CD4-positive, alpha-beta T cell (primary cell): ENCODE results near the gene RUVBL2. TPM values are rescaled to one million over a fixed set of nuclear protein-coding genes. Genes with fewer than 3 reads are reported as not detected.

Experiments used
- ATAC-seq: fragments of 200-7000 bp; cut with Tn5 transposase; one replicate; pipeline ENCODE4 v1.10.0; 2022; ENCODE audit warnings: mild to moderate bottlenecking; ENCODE audit not compliant: poor library complexity
- CTCF ChIA-PET: fragments of 350-600 bp; sonication (Branson Sonifier 250); formaldehyde crosslinking; loops from one replicate; lab custom pipeline; 2021; ENCODE audit warnings: antibody characterized with exemption, inconsistent platforms; lab: Charles Lee
- POLR2A ChIA-PET: fragments of 350-600 bp; sonication (Branson Sonifier 250); formaldehyde crosslinking; loops from one replicate; lab custom pipeline; 2021; ENCODE audit warnings: antibody characterized with exemption, inconsistent platforms; lab: Charles Lee
- DNase-seq, 14 experiments: peaks; one replicate each; pipeline ENCODE4 v3.0.0-alpha.2; 2013 to 2020; ENCODE audit warnings: mixed read lengths in 2 of 14
- H3K27ac ChIP-seq, 2 donors: one replicate each; pipeline versions ENCODE4 v1.5.1 to v1.7.0; 2013; ENCODE audit warnings: low read length in 2 of 2, low read depth in 1 of 2, mild to moderate bottlenecking in 1 of 2
- H3K27me3 ChIP-seq, 2 experiments: 1 replicate in 1 of 2; 2 replicates in 1 of 2; pipeline versions ENCODE4 v1.6.1 to v1.7.0; 2013; ENCODE audit warnings: low read length in 2 of 2, control low read depth in 1 of 2, mild to moderate bottlenecking in 1 of 2, moderate library complexity in 1 of 2; ENCODE audit not compliant: insufficient read depth in 2 of 2, control insufficient read depth in 1 of 2
- H3K36me3 ChIP-seq: one replicate; pipeline ENCODE4 v1.6.1; 2013; ENCODE audit warnings: low read length, control low read depth; ENCODE audit not compliant: insufficient read depth
- H3K4me1 ChIP-seq: one replicate; pipeline ENCODE4 v1.6.1; 2013; ENCODE audit warnings: low read length, control low read depth; ENCODE audit not compliant: insufficient read depth
- H3K4me3 ChIP-seq: one replicate; pipeline ENCODE4 v1.5.1; 2013; ENCODE audit warnings: mild to moderate bottlenecking, low read length, moderate library complexity
- H3K9me3 ChIP-seq, 2 experiments: 1 replicate in 1 of 2; 2 replicates in 1 of 2; pipeline versions ENCODE4 v1.6.1 to v1.7.0; 2013; ENCODE audit warnings: low read length in 2 of 2, mild to moderate bottlenecking in 2 of 2, control low read depth in 1 of 2, moderate library complexity in 1 of 2; ENCODE audit not compliant: control insufficient read depth in 1 of 2, insufficient read depth in 1 of 2
- H3K27ac Mint-ChIP-seq: one replicate; pipeline ENCODE4 v1.8.0; 2020; ENCODE audit warnings: mixed read lengths
- H3K27me3 Mint-ChIP-seq: one replicate; pipeline ENCODE4 v1.8.0; 2021; ENCODE audit warnings: mixed read lengths
- H3K36me3 Mint-ChIP-seq: one replicate; pipeline ENCODE4 v1.8.0; 2021; ENCODE audit warnings: low read depth, mixed read lengths
- H3K4me1 Mint-ChIP-seq: one replicate; pipeline ENCODE4 v1.8.0; 2021; ENCODE audit warnings: low read depth, mixed read lengths
- H3K4me3 Mint-ChIP-seq: one replicate; pipeline ENCODE4 v1.8.0; 2020; ENCODE audit warnings: mild to moderate bottlenecking, mixed read lengths
- H3K9me3 Mint-ChIP-seq: one replicate; pipeline ENCODE4 v1.8.0; 2020; ENCODE audit warnings: mixed read lengths
- CTCF ChIP-seq: fragments of 200-600 bp; IDR thresholded peaks from one replicate; pipeline ENCODE4 v1.8.0; 2022; ENCODE audit warnings: antibody characterized with exemption, mild to moderate bottlenecking
- intact Hi-C, 2 experiments: fragments of 100-400 bp; cut with DNase I in 1 of 2; cut with micrococcal nuclease in 1 of 2; formaldehyde crosslinking; loops; one replicate each; pipeline versions ENCODE4 v1.15.1 to v1.9.0; 2023 to 2025; cut with DNase I, micrococcal nuclease
- polyA plus RNA-seq, 2 donors: library from polyadenylated mRNA; unstranded; fragments of 120-200 nt; gene quantifications; one replicate each; pipeline ENCODE4 v1.2.1, GENCODE V29; 2013
- total RNA-seq, 174 experiments: library from RNA in 2 of 174; stranded (reverse) in 2 of 174; gene quantifications; one replicate each; pipeline ENCODE4 v1.2.3 and lab custom pipeline; 2021 to 2026

Gene RUVBL2
- total RNA-seq, result 10 to 100 TPM; 10.7 to 12.3 TPM
- polyA plus RNA-seq (2013, experiment 1 of 2), result 35.0 TPM
- 33.6 TPM for polyA plus RNA-seq (2013, experiment 2 of 2)
- 15.7 to 237 (median 35.0) reads per million in 172 experiments for total RNA-seq (lab: John Stamatoyannopoulos, UW)

DNA sequence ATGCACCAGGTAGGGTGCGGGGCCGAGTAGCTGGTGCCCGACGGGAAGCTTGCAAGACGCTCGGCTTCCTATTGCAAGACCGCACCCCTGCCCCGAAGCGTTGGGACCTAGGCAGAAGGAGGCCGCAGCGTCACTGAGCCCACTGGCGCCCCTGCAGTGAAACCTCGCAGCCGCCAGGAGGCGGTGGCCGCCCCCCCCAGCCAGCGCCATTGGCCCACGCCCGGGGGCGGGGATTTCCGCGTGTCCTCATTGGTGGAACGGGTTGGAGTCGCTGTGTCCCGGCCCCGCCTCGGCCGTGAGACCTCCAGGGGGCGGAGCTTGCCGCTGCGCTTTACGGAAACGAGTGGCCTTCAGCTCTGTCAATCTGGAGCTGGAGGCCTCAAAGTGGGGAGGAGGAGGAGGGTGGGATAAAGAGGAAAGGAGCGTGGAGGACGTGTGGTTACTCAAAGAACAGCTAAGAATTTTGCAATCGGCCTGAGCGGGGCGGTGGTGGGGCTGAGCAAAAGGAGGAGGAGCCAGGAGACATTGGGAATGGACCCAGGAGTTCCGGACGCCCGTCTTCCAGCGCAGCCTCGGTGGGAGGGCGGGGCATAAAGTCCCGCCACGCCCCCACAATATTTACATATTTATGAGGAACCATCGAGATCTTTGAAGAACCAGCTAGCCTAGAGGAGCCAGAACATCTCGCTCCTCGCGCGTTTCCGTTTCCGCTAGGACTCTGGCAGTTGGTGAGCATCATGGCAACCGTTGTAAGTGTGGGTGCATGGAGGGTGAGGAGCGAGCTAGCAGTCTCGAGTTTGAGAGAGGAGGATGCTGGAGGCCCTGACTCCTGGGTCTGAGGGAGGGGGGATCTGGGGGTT is at the start of gene RUVBL2, which contains the start of gene GYS1:
Gene RUVBL2, plus strand, starts transcription at position 713 of the 860 bp plus-strand sequence. Its CDS starts 25 bp downstream, at position 738.
Gene GYS1, minus strand, starts transcription at position 135 of the 860 bp plus-strand sequence. CDS start 197 bp downstream, outside the sequence.
- Mint-ChIP-seq H3K27me3 (no peaks in the 10 kb centered on the region), H3K36me3 (peaks cover 29% of the 10 kb centered on the region), H3K27ac (peak within 1 kb of the TSS; percentile 90), H3K4me3 (peak within 1 kb of the TSS; percentile 92), H3K4me1 (peaks cover 46% of the 10 kb centered on the region), H3K9me3 (no peaks in the 10 kb centered on the region)
- ChIA-PET CTCF (interaction anchor here (0.6 to 2.4 kb wide), 34 partner anchors 9 to 724 kb away, joined by 3 to 15 read pairs (median 4); partner anchors contain the start of genes BAX, FTL, LIN7B and NUCB1), POLR2A (interaction anchor here (0.6 to 3.3 kb wide), 52 partner anchors 10 to 1719 kb away, joined by 3 to 41 read pairs (median 4); partner anchors contain the start of genes AKT1S1, AP2A1, ATF5 and BAX)
- DNase-seq, result peak; percentile 98 to 100 (median 99)
- Histone ChIP-seq H3K4me1 (peaks cover 43% of the 10 kb centered on the region), H3K36me3 (peaks cover 7% of the 10 kb centered on the region), H3K27ac (peak within 1 kb of the TSS; percentile 82 to 83), H3K4me3 (peak within 1 kb of the TSS; percentile 84), H3K9me3 (no peaks in the 10 kb centered on the region), H3K27me3 (no peaks in the 10 kb centered on the region)
- intact Hi-C loops, result loop anchor here (2.0 to 10.0 kb wide), 9 partner anchors 25 to 629 kb away; partner anchors contain the start of genes CYTH2 (in 1 of the 2), DHDH (in 1 of the 2), IZUMO1 (in 1 of the 2) and SLC17A7 (in 1 of the 2)
- TF ChIP-seq CTCF, result peak; percentile 97
- ATAC-seq, result peak; percentile 92

DNA sequence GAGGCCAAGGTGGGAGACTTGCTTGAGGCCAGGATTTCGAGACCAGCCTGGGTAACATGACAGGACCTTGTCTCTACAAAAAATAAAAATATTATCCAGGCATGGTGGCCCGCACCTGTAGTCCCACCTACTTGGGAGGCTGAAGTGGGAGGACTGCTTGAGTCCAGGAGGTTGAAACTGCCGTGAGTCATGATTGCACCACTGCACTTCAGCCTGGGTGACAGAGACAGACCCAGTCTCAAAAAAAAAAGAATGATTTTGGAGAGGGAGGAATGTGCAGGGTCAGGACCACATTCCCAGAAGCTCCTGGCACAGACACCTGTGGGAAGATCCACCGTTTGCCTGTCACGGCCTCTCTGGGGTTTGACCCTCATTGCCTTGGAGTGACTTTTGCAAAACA is 48.3 kb upstream of the RUVBL2 start:
- no peak overlapping the region for H3K27ac ChIP-seq
- DNase-seq (no peak), ATAC-seq (no peak)
- no peaks in the 10 kb centered on the region for H3K4me1 ChIP-seq
- POLR2A ChIA-PET, result no interaction called here
- H3K36me3 ChIP-seq, result no peaks in the 10 kb centered on the region
- Mint-ChIP-seq H3K4me1 (no peaks in the 10 kb centered on the region), H3K4me3 (no peak overlapping the region), H3K27ac (no peak overlapping the region), H3K9me3 (no peaks in the 10 kb centered on the region), H3K36me3 (peaks cover 7% of the 10 kb centered on the region), H3K27me3 (no peaks in the 10 kb centered on the region)
- H3K27me3 ChIP-seq, result no peaks in the 10 kb centered on the region
- H3K9me3 ChIP-seq, result peaks cover 0 to 23% of the 10 kb centered on the region in 2 experiments
- TF ChIP-seq CTCF, result no peak
- intact Hi-C loops, result no loop called here
- no peak overlapping the region for H3K4me3 ChIP-seq
- CTCF ChIA-PET, result no interaction called here

- no peak overlapping the region for H3K4me3 ChIP-seq
- no peaks in the 10 kb centered on the region for H3K4me1 Mint-ChIP-seq
- H3K4me1 ChIP-seq, result no peaks in the 10 kb centered on the region
- peaks cover 0 to 19% of the 10 kb centered on the region in 2 experiments for H3K9me3 ChIP-seq
- peaks cover 7% of the 10 kb centered on the region for H3K36me3 Mint-ChIP-seq
- no peaks in the 10 kb centered on the region for H3K27me3 Mint-ChIP-seq
- intact Hi-C loops, result no loop called here
- CTCF ChIA-PET, result no interaction called here
- POLR2A ChIA-PET, result no interaction called here
- H3K9me3 Mint-ChIP-seq, result no peaks in the 10 kb centered on the region
- no peak overlapping the region for H3K4me3 Mint-ChIP-seq
- ATAC-seq (no peak), DNase-seq (no peak)
- H3K27ac Mint-ChIP-seq, result no peak overlapping the region
- H3K27ac ChIP-seq, result no peak overlapping the region
- no peaks in the 10 kb centered on the region for H3K27me3 ChIP-seq
- no peak for TF ChIP-seq CTCF
- H3K36me3 ChIP-seq, result no peaks in the 10 kb centered on the region
These were observed 47.9 kb upstream of the RUVBL2 start for GRCh38 chr19:48945817-48946216.
